Inflammatory macrophage treated with lipopolysaccharide for 4 hours (primary cell): ENCODE data around the gene NCOA3.

ENCODE experiments used
- DNase-seq: peaks from one replicate; pipeline ENCODE4 v3.0.0-alpha.2; 2020

NCOA3 gene

GRCh38 chr20:47648943-47649342, 147.3 kb downstream of the NCOA3 start:
- DNase-seq: no peak

GRCh38 chr20:47652301-47652700, 150.6 kb downstream of the NCOA3 start:
- DNase-seq: no peak

- no peak for DNase-seq
These were observed 151.1 kb downstream of the NCOA3 start for GRCh38 chr20:47652794-47653193.

DNA sequence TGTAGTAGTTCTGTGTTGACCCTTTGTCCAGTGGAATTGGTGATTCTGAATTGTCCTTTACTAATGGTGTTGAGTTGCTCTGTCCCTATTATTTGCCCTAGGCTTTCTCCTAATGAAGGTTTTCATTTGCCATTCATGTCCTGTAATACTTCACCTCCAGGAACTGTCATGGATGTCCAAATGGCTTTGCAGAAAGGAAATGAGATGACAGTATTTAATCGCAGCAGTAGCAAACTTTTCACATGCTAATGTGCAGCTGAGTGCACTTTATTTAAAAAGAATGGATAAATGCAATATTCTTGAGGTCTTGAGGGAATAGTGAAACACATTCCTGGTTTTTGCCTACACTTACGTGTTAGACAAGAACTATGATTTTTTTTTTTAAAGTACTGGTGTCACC, 152.2 kb downstream of the NCOA3 start:
- no peak for DNase-seq

- no peak for DNase-seq
These were observed 152.7 kb downstream of the NCOA3 start for GRCh38 chr20:47654370-47654769.

GRCh38 chr20:47655635-47656034, 153.9 kb downstream of the NCOA3 start:
- no peak for DNase-seq

DNA sequence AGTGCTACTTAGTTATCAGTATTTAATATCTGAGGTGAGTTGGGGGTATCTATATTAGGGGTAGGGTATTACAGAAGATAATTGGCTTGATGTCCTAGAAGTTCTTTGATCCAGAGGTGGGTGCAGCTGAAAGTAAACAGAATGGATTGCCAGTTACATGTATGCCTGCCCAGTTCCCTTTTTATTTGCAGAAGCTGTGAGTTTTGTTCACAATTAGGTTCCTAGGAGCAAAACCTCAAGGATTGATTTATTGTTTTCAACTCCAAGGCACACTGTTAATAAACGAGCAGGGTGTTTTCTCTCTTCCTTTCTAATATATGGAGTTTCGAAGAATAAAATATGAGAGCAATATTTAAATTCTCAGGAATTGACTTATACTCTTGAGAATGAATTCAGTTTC, 154.6 kb downstream of the NCOA3 start:
- DNase-seq: peak; percentile 34

GRCh38 chr20:47659904-47660601, 158.4 kb downstream of the NCOA3 start:
- DNase-seq: no peak

DNA sequence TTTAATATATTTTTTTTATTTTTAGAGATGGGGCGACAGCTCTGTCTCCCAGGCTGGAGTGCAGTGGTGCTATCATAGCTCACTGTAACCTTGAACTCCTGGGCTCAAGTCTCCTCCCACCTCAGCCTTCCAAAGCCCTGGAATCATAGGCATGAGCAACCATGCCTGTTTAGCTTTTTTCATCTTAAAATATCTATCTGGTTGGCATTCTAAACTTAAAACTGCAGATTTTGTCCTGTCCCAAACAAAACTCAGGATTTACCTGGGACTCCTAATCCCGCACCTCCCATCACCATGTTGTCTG, 158.9 kb downstream of the NCOA3 start:
- no peak for DNase-seq

GRCh38 chr20:47660983-47661700, 159.5 kb downstream of the NCOA3 start:
- no peak for DNase-seq

DNA sequence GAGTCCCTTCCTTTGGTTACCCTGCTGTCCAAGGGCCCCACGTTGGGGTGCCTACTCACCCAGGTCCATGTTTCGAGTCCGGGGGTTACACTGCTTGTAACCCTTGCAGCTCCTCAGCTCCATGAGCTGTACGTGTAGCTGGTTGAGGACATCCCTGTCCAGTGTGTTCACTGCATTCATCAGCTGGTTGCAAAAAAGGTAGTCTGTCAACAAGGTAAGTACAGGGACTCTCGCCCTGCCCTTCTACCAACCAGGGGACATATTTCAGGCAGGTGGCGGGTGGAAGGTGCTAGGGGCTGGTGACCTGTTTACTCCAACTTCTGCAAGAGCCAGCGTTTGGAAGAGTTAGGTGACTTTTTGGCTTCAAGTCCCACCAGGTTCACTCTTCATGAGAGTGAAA, 160.0 kb downstream of the NCOA3 start:
- no peak for DNase-seq

- DNase-seq: no peak
These were observed 161.0 kb downstream of the NCOA3 start for GRCh38 chr20:47662483-47663353.

GRCh38 chr20:47663354-47664067, 161.8 kb downstream of the NCOA3 start:
- DNase-seq: peak; percentile 58

DNA sequence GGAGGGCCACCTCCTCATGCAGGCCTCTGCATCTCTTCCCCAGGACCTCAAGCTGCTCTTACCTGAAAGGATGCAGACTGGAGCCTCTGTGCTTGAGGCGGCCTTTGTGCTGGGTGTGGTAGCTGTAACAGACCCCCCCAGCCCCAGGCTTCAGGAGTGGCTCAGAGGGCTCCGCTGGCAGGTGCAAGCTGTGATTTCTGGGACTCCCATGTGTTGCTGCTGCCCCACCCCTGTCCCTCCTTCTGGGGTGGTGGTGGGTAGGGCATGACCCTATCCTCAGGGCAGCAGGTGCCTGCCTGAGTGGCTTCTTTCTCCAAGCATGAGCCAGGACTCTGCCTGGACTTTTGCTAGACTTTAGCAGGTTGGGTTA, 162.4 kb downstream of the NCOA3 start:
- no peak for DNase-seq

- no peak for DNase-seq
These were observed 163.1 kb downstream of the NCOA3 start for GRCh38 chr20:47664744-47665143.

GRCh38 chr20:47665221-47665991, 163.7 kb downstream of the NCOA3 start:
- no peak for DNase-seq

- no peak for DNase-seq
These were observed 164.6 kb downstream of the NCOA3 start for GRCh38 chr20:47666304-47666703.

DNA sequence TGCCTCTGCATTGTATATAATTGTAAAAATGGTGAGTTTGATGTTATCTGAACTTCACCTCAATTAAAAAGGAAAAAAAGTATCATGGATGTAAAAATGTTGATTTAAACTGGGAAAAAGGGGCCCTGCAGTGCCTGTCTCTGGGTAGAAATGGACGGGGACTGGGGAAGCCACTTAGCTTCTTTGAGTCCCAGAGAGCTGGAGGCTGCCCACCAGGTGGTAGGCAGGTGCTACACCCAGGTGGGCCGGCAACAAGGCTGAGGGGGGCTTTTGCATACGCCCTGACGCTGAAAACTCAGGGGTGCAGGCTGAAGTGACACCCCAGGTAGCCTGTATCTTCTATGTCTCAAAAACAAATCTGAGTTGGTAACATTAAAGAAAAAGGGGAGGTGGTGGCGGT, 165.4 kb downstream of the NCOA3 start:
- DNase-seq: no peak

DNA sequence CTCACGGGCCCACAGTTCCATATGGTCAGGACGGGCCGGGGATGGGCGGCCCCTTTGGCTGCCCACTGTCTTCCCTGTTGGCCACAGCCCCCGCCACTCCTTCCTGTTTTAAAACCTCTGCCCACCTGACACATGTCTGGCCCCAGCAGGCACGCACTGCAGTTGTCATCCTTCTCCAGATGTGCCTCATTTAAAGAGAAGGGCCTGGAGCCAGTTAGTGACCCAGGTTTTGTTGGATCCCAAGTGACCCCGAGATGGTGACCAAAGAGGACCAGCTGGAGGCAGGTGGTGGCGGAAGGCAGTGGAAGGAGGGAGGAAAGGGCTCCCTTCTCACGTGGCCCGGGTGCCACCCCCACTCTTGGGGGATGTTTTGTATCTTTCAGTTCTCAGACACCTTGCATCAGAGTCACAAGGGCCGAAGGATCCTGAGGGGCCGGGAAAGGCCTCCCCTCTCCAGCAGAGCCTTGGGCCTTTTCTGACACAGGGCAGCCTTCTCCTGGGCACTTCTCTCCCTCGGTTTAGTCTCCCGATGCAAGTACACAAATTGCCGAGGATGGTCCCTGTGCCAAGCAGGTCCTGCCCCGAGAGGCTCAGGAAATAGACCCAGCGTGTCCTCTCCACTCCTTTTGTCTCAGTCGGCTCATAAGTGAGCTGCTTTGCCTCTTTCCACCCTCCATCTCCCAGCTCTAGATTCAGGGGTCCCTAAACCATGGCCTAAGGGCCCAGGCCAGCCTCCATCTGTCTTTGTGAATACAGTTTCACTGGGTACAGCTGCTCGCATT, 166.0 kb downstream of the NCOA3 start:
- no peak for DNase-seq

- DNase-seq: no peak
These were observed 166.8 kb downstream of the NCOA3 start for GRCh38 chr20:47668313-47669151.

DNA sequence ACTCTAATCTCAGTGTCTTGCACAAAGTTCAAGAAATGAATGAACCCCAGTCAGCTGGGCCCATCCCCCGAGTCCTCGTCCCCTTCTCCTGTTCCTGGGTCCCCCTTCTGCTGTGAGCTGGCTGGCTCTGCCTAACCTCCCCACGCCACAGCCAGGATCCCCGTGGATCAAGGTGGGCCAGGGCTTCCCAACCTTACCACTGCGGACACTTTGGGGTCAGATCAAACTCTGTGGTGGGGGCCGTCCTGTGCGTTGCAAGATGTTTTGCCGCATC, 167.4 kb downstream of the NCOA3 start:
- DNase-seq: no peak
